Nephron (organoid): ENCODE results near the gene ARHGEF10L.

Experiments used
- H3K27ac Mint-ChIP-seq, 3 experiments: 2 replicates each; pipeline ENCODE4 v1.8.0; 2020; ENCODE audit warnings: mixed read lengths in 3 of 3, mild to moderate bottlenecking in 2 of 3, moderate library complexity in 1 of 3
- H3K27me3 Mint-ChIP-seq: 2 replicates; pipeline ENCODE4 v1.8.0; 2021; ENCODE audit warnings: low read depth, mild to moderate bottlenecking, moderate library complexity, mixed read lengths
- H3K36me3 Mint-ChIP-seq: 2 replicates; pipeline ENCODE4 v1.8.0; 2020; ENCODE audit warnings: low read depth, mixed read lengths
- H3K4me1 Mint-ChIP-seq: 2 replicates; pipeline ENCODE4 v1.8.0; 2020; ENCODE audit warnings: mixed read lengths
- H3K4me3 Mint-ChIP-seq, 3 experiments: 2 replicates each; pipeline ENCODE4 v1.8.0; 2020; ENCODE audit warnings: mild to moderate bottlenecking in 3 of 3, mixed read lengths in 3 of 3, moderate library complexity in 2 of 3
- H3K9me3 Mint-ChIP-seq: 2 replicates; pipeline ENCODE4 v1.8.0; 2020; ENCODE audit warnings: mixed read lengths
- CTCF ChIP-seq, 3 experiments: fragments of 200-600 bp; sonication (generic); IDR thresholded peaks; one replicate each; pipeline ENCODE4 v1.5.0; 2021; ENCODE audit warnings: antibody characterized with exemption in 3 of 3; ENCODE audit not compliant: unreplicated experiment in 3 of 3

Gene ARHGEF10L

GRCh38 chr1:17637055-17637454 is 97.6 kb downstream of the ARHGEF10L start:
- Mint-ChIP-seq H3K4me1 (no peaks in the 10 kb centered on the region), H3K27me3 (no peaks in the 10 kb centered on the region), H3K27ac (no peak overlapping the region), H3K36me3 (peaks cover 59% of the 10 kb centered on the region), H3K4me3 (no peak overlapping the region), H3K9me3 (no peaks in the 10 kb centered on the region)
- TF ChIP-seq CTCF (IDR thresholded peaks at IDR 0.05; ENCODE audit: unreplicated experiment in 3 of 3): no peak

DNA sequence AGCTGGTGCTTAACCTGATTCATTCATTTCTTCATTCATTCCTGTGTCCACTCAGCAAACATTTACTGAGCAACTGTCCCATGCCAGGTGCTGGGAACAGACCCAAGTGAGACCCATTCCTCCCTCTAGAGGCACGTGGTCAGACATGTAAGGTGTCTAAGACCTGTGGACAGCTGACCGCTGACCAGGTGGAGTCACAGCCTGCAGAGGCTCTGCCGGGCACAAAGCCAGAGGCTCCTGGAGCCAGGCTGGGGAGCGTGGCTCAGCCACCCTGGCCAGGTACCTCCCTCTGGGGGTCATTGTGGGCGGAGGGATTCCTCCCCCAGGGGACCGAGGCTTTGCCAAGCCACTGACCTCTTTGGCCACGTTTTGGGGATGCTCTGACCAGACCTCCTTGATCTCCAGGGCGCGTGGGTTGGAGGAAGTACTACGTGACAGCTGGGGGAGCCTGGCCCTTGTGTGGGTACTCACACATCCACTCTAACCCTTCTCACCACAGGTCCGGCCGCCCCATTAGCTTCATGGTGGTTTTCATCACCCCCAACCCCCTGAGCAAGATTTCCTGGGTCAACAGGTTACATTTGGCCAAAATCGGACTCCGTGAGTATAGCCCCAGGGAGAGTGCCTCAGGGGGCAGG is 100.3 kb downstream of the ARHGEF10L start:
- Mint-ChIP-seq H3K9me3 (no peaks in the 10 kb centered on the region), H3K36me3 (peaks cover 54% of the 10 kb centered on the region), H3K27me3 (no peaks in the 10 kb centered on the region), H3K27ac (no peak overlapping the region), H3K4me1 (no peaks in the 10 kb centered on the region), H3K4me3 (no peak overlapping the region)
- TF ChIP-seq CTCF (IDR thresholded peaks at IDR 0.05; ENCODE audit: unreplicated experiment in 3 of 3): no peak

- H3K36me3 Mint-ChIP-seq: peaks cover 51% of the 10 kb centered on the region
- no peak for TF ChIP-seq CTCF (IDR thresholded peaks at IDR 0.05; ENCODE audit: unreplicated experiment in 3 of 3)
- H3K9me3 Mint-ChIP-seq: no peaks in the 10 kb centered on the region
- H3K4me3 Mint-ChIP-seq: no peak overlapping the region
- H3K27me3 Mint-ChIP-seq: no peaks in the 10 kb centered on the region
- no peak overlapping the region for H3K27ac Mint-ChIP-seq
- H3K4me1 Mint-ChIP-seq: no peaks in the 10 kb centered on the region
Observed at GRCh38 chr1:17640393-17640792, 100.9 kb downstream of the ARHGEF10L start.

- no peak overlapping the region for H3K4me3 Mint-ChIP-seq
- no peak for TF ChIP-seq CTCF (IDR thresholded peaks at IDR 0.05; ENCODE audit: unreplicated experiment in 3 of 3)
- no peaks in the 10 kb centered on the region for H3K27me3 Mint-ChIP-seq
- peaks cover 48% of the 10 kb centered on the region for H3K36me3 Mint-ChIP-seq
- H3K27ac Mint-ChIP-seq: no peak overlapping the region
- no peaks in the 10 kb centered on the region for H3K9me3 Mint-ChIP-seq
- no peaks in the 10 kb centered on the region for H3K4me1 Mint-ChIP-seq
Observed at GRCh38 chr1:17640975-17641374, 101.5 kb downstream of the ARHGEF10L start.

DNA sequence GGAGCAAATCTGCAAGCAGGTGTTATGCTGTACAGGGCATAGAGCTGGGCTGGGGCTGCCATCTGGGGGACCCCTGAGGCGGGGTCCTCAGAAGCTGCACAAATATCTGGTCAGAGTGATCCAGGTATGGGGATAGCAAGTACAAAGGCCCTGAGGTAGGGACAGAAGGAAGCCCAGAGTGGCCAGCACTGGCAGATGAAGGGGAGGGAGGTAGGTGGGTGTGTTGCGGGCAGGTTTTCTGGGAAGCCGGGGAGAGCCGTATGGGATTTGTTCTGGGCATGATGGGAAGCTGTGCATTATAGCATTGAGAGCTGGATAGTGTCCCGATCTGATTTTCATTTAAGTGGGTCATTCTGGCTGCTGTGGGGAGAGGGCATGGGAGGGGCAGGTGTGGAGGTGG is 102.7 kb downstream of the ARHGEF10L start:
- no peak overlapping the region for H3K4me3 Mint-ChIP-seq
- H3K9me3 Mint-ChIP-seq: no peaks in the 10 kb centered on the region
- H3K4me1 Mint-ChIP-seq: no peaks in the 10 kb centered on the region
- H3K27me3 Mint-ChIP-seq: peaks cover 3% of the 10 kb centered on the region
- peaks cover 38% of the 10 kb centered on the region for H3K36me3 Mint-ChIP-seq
- no peak for TF ChIP-seq CTCF (IDR thresholded peaks at IDR 0.05; ENCODE audit: unreplicated experiment in 3 of 3)
- no peak overlapping the region for H3K27ac Mint-ChIP-seq

DNA sequence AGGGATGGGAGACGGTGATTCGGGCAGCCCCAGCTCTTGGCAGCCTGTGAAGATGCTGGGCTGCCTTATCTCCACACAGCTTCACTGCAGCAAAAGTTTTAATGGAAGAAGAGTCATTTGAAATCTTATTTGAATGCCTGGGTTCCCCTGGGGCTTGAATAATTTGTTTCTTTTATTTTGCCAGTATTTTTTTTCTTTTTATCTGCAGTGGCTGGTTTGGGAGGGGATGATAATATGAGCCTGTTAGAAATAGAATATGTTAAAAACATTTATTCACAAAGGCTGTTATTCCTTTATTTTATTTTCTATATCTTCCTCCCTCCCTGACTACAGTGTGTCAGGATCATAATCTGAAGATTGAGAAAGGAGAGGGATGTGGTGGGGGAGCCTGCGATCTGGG is 103.4 kb downstream of the ARHGEF10L start:
- H3K4me3 Mint-ChIP-seq: no peak overlapping the region
- no peak overlapping the region for H3K27ac Mint-ChIP-seq
- no peak for TF ChIP-seq CTCF (IDR thresholded peaks at IDR 0.05; ENCODE audit: unreplicated experiment in 3 of 3)
- no peaks in the 10 kb centered on the region for H3K4me1 Mint-ChIP-seq
- no peaks in the 10 kb centered on the region for H3K9me3 Mint-ChIP-seq
- peaks cover 37% of the 10 kb centered on the region for H3K36me3 Mint-ChIP-seq
- peaks cover 3% of the 10 kb centered on the region for H3K27me3 Mint-ChIP-seq
